B cell (primary cell): ENCODE data around the gene BTD. TPM values are rescaled to one million over a fixed set of nuclear protein-coding genes. Genes with fewer than 3 reads are reported as not detected.
"Not testable (repeated sequence)": the region's sequence is repeated elsewhere in the genome, so short reads cannot be mapped to it uniquely, and the experiment has no call there.

Experiments
- ATAC-seq: fragments of 200-7000 bp; cut with Tn5 transposase; one replicate; pipeline ENCODE4 v1.10.0; 2021; ENCODE audit warnings: low read depth, mild to moderate bottlenecking, moderate number of reproducible peaks, moderate library complexity
- CTCF ChIA-PET: fragments of 350-600 bp; sonication (Branson Sonifier 250); formaldehyde crosslinking; loops from one replicate; lab custom pipeline; 2021; ENCODE audit warnings: antibody characterized with exemption, inconsistent platforms; lab: Charles Lee
- POLR2A ChIA-PET: fragments of 350-600 bp; sonication (Branson Sonifier 250); formaldehyde crosslinking; loops from one replicate; lab custom pipeline; 2021; ENCODE audit warnings: antibody characterized with exemption; lab: Charles Lee
- DNase-seq: peaks from one replicate; pipeline ENCODE4 v3.0.0; 2013
- H2AFZ ChIP-seq: 2 replicates; pipeline ENCODE4 v1.6.1; 2012; ENCODE audit warnings: mild to moderate bottlenecking, low read depth, low read length; ENCODE audit not compliant: insufficient read depth, poor library complexity, severe bottlenecking
- H3K27ac ChIP-seq, 2 donors: 1 replicate in 1 of 2; 2 replicates in 1 of 2; pipeline ENCODE4 v1.5.1; 2012 to 2013; ENCODE audit warnings: low read length in 2 of 2, mild to moderate bottlenecking in 2 of 2, moderate library complexity in 1 of 2
- H3K27me3 ChIP-seq, 4 experiments: fragments of 200-600 bp in 1 of 4; sonication (generic) in 1 of 4; replicated peaks in 1 of 4; 1 replicate in 2 of 4; 2 replicates in 2 of 4; pipeline versions ENCODE4 v1.6.1 to v1.7.0; 2013 to 2016; ENCODE audit warnings: low read length in 3 of 4, mild to moderate bottlenecking in 2 of 4, mixed read lengths in 1 of 4, moderate library complexity in 1 of 4; ENCODE audit not compliant: insufficient read depth in 4 of 4, control insufficient read depth in 3 of 4; ENCODE audit errors: control extremely low read depth in 1 of 4
- H3K36me3 ChIP-seq, 2 experiments: replicated peaks in 1 of 2; 1 replicate in 1 of 2; 2 replicates in 1 of 2; pipeline versions ENCODE4 v1.6.1 to v1.7.1; 2013; ENCODE audit warnings: low read length in 1 of 2; ENCODE audit not compliant: insufficient read depth in 2 of 2, control insufficient read depth in 1 of 2; ENCODE audit errors: control extremely low read depth in 1 of 2, extremely low read depth in 1 of 2
- H3K4me1 ChIP-seq, 2 donors: fragments of 200-600 bp in 1 of 2; sonication (generic) in 1 of 2; 1 replicate in 1 of 2; 2 replicates in 1 of 2; pipeline versions ENCODE4 v1.5.1 to v1.6.1; 2013 to 2017; ENCODE audit warnings: low read length in 2 of 2; ENCODE audit not compliant: control insufficient read depth in 2 of 2, insufficient read depth in 2 of 2
- H3K4me2 ChIP-seq: replicated peaks from 2 replicates; pipeline ENCODE3; 2012; ENCODE audit warnings: mild to moderate bottlenecking, low read depth, low read length; ENCODE audit not compliant: poor library complexity, severe bottlenecking
- H3K4me3 ChIP-seq, 5 experiments: fragments of 200-600 bp in 1 of 5; sonication (generic) in 1 of 5; 1 replicate in 3 of 5; 2 replicates in 2 of 5; pipeline versions ENCODE4 v1.5.1 to v1.7.0; 2011 to 2016; ENCODE audit warnings: low read length in 4 of 5, mild to moderate bottlenecking in 4 of 5, low read depth in 2 of 5, control low read depth in 1 of 5, moderate library complexity in 1 of 5; ENCODE audit not compliant: insufficient read depth in 1 of 5; ENCODE audit errors: control extremely low read depth in 1 of 5, extremely low read depth in 1 of 5
- H3K79me2 ChIP-seq: fragments of 200-600 bp; sonication (generic); one replicate; pipeline ENCODE4 v1.6.0; 2016; ENCODE audit warnings: low read length; ENCODE audit not compliant: control insufficient read depth, insufficient read depth
- H3K9ac ChIP-seq: fragments of 200-600 bp; sonication (generic); 2 replicates; pipeline ENCODE4 v1.6.1; 2017; ENCODE audit warnings: mild to moderate bottlenecking, low read length, moderate library complexity
- H3K9me3 ChIP-seq, 3 donors: one replicate each; pipeline versions ENCODE4 v1.6.1 to v1.7.1; 2013; ENCODE audit warnings: low read length in 2 of 3; ENCODE audit not compliant: control insufficient read depth in 2 of 3, insufficient read depth in 1 of 3; ENCODE audit errors: control extremely low read depth in 1 of 3
- H4K20me1 ChIP-seq: 2 replicates; pipeline ENCODE4 v1.6.0; 2012; ENCODE audit warnings: mild to moderate bottlenecking, low read length; ENCODE audit not compliant: insufficient read depth, control insufficient read depth, poor library complexity, severe bottlenecking
- H3K27ac Mint-ChIP-seq: one replicate; pipeline ENCODE4 v1.8.0; 2021; ENCODE audit warnings: mixed read lengths
- H3K27me3 Mint-ChIP-seq: one replicate; pipeline ENCODE4 v1.8.0; 2021; ENCODE audit warnings: mixed read lengths
- H3K4me1 Mint-ChIP-seq: one replicate; pipeline ENCODE4 v1.8.0; 2021; ENCODE audit warnings: mixed read lengths
- H3K4me3 Mint-ChIP-seq: one replicate; pipeline ENCODE4 v1.8.0; 2021; ENCODE audit warnings: mixed read lengths
- H3K9me3 Mint-ChIP-seq: one replicate; pipeline ENCODE4 v1.8.0; 2022; ENCODE audit warnings: mixed read lengths; ENCODE audit not compliant: insufficient read depth
- EZH2 ChIP-seq: IDR thresholded peaks from 2 replicates; pipeline ENCODE4 v1.6.1; 2012; ENCODE audit warnings: borderline replicate concordance, low read depth, mild to moderate bottlenecking, moderate library complexity, low read length; ENCODE audit not compliant: insufficient read depth, poor library complexity, severe bottlenecking
- WGBS: methylation state at CpG from one replicate; pipeline ENCODE4 v1.1.5; 2013; ENCODE audit warnings: missing lambda C conversion rate; ENCODE audit not compliant: insufficient coverage; 5-methylcytosine and 5-hydroxymethylcytosine counted together
- intact Hi-C: fragments of 100-400 bp; cut with micrococcal nuclease; formaldehyde crosslinking; loops from one replicate; pipeline ENCODE4 v1.10.0; 2022
- polyA plus RNA-seq: library from polyadenylated mRNA; depleted of rRNA; stranded (reverse); fragments of >200 nt; gene quantifications from 2 replicates; pipeline ENCODE4 v1.2.3, GENCODE V29; 2012
- total RNA-seq, 2 donors: library from RNA; stranded (reverse); fragments of 120-200 nt in 1 of 2; gene quantifications; 1 replicate in 1 of 2; 2 replicates in 1 of 2; pipeline versions ENCODE4 v1.2.3 to v1.2.4, GENCODE V29; 2013 to 2022
- TF ChIP-seq, protein P1 (sequence below): fragments of 200-600 bp; IDR thresholded peaks from one replicate; pipeline ENCODE4 v1.8.0; 2022; ENCODE audit warnings: antibody characterized with exemption, mild to moderate bottlenecking

The BTD gene
- total and polyA plus RNA-seq, 2 donors (not counting 1 experiment from before 2014, with no cell fraction given) = 8.2 to 25.3 TPM

GRCh38 chr3:15602146-15602536 lies 596 bp downstream of the BTD start:
- Histone ChIP-seq H2AFZ (peak overlapping the region; percentile 98), H3K9me3 (no peaks in the 10 kb centered on the region), H4K20me1 (no peaks in the 10 kb centered on the region), H3K27ac (peak overlapping the region; percentile 81 to 87), H3K27me3 (no peaks in the 10 kb centered on the region), H3K4me3 (peak overlapping the region; percentile 67 to 99 (median 92)), H3K4me2 (peak overlapping the region; percentile 92), H3K79me2 (peaks cover 29% of the 10 kb centered on the region), H3K36me3 (peaks cover 1 to 23% of the 10 kb centered on the region in 2 experiments), H3K4me1 (peaks cover 16 to 23% of the 10 kb centered on the region in 2 donors), H3K9ac (peak overlapping the region; percentile 98)
- no peak for DNase-seq
- intact Hi-C loops = loop anchor here (10.0 kb wide), 1 partner anchor 1477 kb away; the partner anchor contains the start of genes CHCHD4 and TMEM43
- Mint-ChIP-seq H3K27ac (peak overlapping the region; percentile 99), H3K27me3 (no peaks in the 10 kb centered on the region), H3K9me3 (no peaks in the 10 kb centered on the region), H3K4me3 (peak overlapping the region; percentile 100), H3K4me1 (peaks cover 41% of the 10 kb centered on the region)
- TF ChIP-seq, protein P1, sequence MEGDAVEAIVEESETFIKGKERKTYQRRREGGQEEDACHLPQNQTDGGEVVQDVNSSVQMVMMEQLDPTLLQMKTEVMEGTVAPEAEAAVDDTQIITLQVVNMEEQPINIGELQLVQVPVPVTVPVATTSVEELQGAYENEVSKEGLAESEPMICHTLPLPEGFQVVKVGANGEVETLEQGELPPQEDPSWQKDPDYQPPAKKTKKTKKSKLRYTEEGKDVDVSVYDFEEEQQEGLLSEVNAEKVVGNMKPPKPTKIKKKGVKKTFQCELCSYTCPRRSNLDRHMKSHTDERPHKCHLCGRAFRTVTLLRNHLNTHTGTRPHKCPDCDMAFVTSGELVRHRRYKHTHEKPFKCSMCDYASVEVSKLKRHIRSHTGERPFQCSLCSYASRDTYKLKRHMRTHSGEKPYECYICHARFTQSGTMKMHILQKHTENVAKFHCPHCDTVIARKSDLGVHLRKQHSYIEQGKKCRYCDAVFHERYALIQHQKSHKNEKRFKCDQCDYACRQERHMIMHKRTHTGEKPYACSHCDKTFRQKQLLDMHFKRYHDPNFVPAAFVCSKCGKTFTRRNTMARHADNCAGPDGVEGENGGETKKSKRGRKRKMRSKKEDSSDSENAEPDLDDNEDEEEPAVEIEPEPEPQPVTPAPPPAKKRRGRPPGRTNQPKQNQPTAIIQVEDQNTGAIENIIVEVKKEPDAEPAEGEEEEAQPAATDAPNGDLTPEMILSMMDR = no peak
- TF ChIP-seq EZH2 = no peak
- ChIA-PET POLR2A (no interaction called here), CTCF (interaction anchor here (0.7 to 1.4 kb wide), 2 partner anchors 29 to 399 kb away, joined by 3 read pairs; no protein-coding TSS in a partner anchor)
- 0% methylated on average over 6 of the region's 9 CpGs for WGBS
- ATAC-seq = no peak

GRCh38 chr3:15602816-15603215 lies 1.3 kb downstream of the BTD start:
- H3K4me3 ChIP-seq, CTCF ChIA-PET, DNase-seq, H3K9me3 Mint-ChIP-seq, H3K27me3 ChIP-seq, H4K20me1 ChIP-seq, H3K27me3 Mint-ChIP-seq, ATAC-seq, H3K27ac ChIP-seq, POLR2A ChIA-PET, H3K9me3 ChIP-seq: not testable (repeated sequence)
- Mint-ChIP-seq H3K4me3 (peak overlapping the region; percentile 100), H3K27ac (peak overlapping the region; percentile 3), H3K4me1 (peaks cover 38% of the 10 kb centered on the region)
- H3K4me1 ChIP-seq = peaks cover 16 to 23% of the 10 kb centered on the region in 2 donors
- intact Hi-C loops = loop anchor here (10.0 kb wide), 1 partner anchor 1478 kb away; the partner anchor contains the start of genes CHCHD4 and TMEM43
- H2AFZ ChIP-seq = peak overlapping the region; percentile 98
- H3K9ac ChIP-seq = peak overlapping the region; percentile 98
- H3K79me2 ChIP-seq = peaks cover 29% of the 10 kb centered on the region
- peak overlapping the region; percentile 92 for H3K4me2 ChIP-seq
- H3K36me3 ChIP-seq = peaks cover 0 to 16% of the 10 kb centered on the region in 2 experiments
- no CpG with 5 or more reads among the region's 3 CpGs for WGBS

DNA sequence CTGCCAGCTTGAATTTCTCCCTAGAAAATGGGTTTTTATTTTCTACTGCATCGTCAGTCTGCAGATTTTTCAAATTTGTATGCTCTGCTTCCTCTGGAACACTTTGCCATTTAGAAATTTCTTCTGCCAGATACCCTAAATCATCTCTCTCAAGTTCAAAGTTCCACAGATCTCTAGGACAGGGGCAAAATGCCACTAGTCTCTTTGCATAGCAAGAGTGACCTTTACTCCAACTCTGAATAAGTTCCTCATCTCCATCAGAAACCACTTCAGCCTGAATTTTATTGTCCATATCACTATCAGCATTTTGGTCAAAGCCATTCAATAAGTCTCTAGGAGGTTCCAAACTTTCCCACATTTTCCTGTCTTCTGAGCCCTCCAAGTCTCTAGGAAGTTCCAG lies 3.0 kb downstream of the BTD start:
- H3K36me3 ChIP-seq, H3K9me3 ChIP-seq, H3K27ac ChIP-seq, H2AFZ ChIP-seq, H3K4me2 ChIP-seq, DNase-seq, H3K9me3 Mint-ChIP-seq, H3K9ac ChIP-seq, ATAC-seq, POLR2A ChIA-PET, H3K4me3 ChIP-seq, H4K20me1 ChIP-seq, H3K27me3 ChIP-seq, H3K27me3 Mint-ChIP-seq: not testable (repeated sequence)
- peaks cover 29% of the 10 kb centered on the region for H3K79me2 ChIP-seq
- 89% methylated on average over 1 of the region's 1 CpG for WGBS
- CTCF ChIA-PET = interaction anchor here (1.1 kb wide), 1 partner anchor 26 kb away, joined by 4 read pairs; no protein-coding TSS in a partner anchor
- Mint-ChIP-seq H3K4me3 (peak overlapping the region; percentile 37), H3K4me1 (peaks cover 27% of the 10 kb centered on the region), H3K27ac (peak overlapping the region; percentile 13)
- H3K4me1 ChIP-seq = peaks cover 16 to 17% of the 10 kb centered on the region in 2 donors
- intact Hi-C loops = loop anchor here (10.0 kb wide), 1 partner anchor 1480 kb away; the partner anchor contains the start of genes CHCHD4 and TMEM43
